Activated CD8-positive, alpha-beta memory T cell treated with anti-CD3 and anti-CD28 coated beads, Interleukin-2, amount 50 U/mL, for 24 hours (primary cell): ENCODE results near the gene HRH3.

Experiments used
- DNase-seq: peaks from one replicate; pipeline ENCODE4 v3.0.0-alpha.2; 2020; ENCODE audit errors: extremely low read depth

The HRH3 gene

DNA sequence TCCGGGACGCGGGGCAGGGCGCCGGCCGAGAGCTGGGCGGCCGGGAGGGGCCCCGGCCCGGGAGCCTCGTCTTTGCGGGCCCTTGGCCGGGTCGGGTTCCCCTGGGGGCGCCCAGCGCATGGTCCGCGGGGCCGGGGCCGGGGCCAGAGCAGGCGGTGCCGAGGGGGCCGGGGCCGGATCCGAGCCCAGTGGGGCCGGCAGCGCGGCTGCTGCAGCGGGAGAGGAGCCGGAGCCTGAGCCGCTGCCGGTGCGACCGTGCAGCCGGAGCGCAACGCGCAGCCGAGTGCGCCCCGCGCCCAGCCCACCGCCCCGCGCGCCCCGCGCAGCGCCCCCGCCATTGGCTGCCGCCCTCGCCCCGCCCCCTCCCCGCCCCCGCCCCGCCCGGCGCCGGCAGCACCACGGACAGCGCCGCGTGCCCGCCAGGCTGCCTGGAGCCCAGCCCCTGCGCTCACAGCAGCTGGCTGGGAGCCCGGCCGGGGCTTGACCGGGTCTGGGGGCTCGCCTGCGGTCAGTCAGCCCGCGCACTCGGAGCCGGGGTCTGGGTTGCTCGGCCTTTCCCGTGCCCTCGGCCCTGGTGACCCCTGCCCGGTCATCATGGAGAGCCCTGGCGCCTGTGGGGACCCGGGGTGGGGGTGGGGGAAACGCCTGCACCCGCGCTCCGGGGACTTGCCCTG lies at the start of gene HRH3:
Gene HRH3 (minus strand): TSS at position 287 of the 674 bp plus-strand sequence. CDS start 308 bp downstream, outside the sequence.
- no peak for DNase-seq

GRCh38 chr20:62269871-62270270 lies 49.8 kb upstream of the HRH3 start:
- DNase-seq, result no peak

- no peak for DNase-seq
These were observed 49.3 kb upstream of the HRH3 start for GRCh38 chr20:62269378-62269777.

DNA sequence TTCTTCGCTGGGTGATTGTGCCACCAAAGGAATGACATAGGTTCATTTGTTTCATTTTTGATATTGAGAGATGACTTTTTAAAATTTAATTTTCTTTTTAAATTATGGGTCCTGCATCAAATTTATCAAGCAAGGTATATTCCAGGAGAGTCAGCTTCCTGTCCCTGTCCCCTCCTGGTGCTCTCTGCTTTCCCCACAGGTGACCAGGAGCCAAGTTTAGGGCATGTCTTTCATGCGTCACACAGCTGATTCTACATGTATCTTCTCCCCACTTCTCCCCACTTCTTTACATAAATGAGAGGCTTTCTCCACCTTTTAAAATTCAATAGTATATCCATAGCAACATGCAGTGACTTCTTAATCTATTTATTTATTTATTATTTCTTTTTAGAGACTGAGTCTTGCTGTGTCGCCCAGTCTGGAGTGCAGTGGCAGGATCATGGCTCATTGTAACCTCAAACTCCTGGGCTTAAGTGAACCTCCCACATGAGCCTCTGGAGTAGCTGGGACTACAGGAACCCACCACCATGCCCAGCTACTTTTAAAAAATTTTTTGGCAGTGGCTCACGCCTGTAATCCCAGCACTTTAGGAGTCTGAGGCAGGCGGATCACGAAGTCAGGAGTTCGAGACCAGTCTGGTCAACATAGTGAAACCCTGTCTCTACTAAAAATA lies 48.3 kb upstream of the HRH3 start:
- no peak for DNase-seq

GRCh38 chr20:62267543-62267942 lies 47.5 kb upstream of the HRH3 start:
- no peak for DNase-seq

GRCh38 chr20:62266851-62267250 lies 46.8 kb upstream of the HRH3 start:
- DNase-seq, result no peak

GRCh38 chr20:62266340-62266739 lies 46.3 kb upstream of the HRH3 start:
- no peak for DNase-seq

DNA sequence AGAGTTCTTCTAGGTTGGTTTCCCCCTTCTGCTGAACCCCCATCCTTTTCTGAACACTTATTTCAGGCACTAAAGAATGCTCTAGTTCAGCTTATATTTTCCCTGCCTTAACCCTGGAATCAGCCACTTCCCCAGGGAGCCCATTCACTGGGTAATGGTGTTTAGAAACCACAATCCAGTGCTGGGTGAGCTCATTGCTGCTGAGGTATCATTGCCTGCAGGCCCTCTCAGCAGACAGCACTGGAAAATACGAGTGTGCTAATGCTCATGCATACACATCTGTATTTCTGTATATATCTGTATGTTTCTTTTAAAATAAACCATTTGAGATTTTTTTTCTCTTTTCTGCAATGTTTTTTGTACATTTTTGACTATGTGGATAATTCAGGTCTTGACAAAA lies 45.3 kb upstream of the HRH3 start:
- DNase-seq, result no peak

- no peak for DNase-seq
These were observed 43.3 kb upstream of the HRH3 start for GRCh38 chr20:62263396-62263795.

GRCh38 chr20:62262064-62262463 lies 42.0 kb upstream of the HRH3 start:
- DNase-seq, result no peak

DNA sequence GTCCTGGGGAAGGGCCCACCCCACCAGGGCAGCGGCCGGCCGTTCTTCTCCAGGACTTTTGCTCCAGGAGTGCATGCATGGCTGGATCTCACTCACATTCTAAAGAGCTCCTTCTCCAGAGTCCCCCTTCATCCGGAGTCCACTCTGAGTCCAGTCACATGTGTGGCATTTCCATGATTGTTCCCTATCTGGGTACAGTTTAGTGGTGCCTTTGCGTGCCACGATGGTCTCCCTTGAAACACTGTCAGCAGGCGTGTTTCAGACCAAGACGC lies 39.2 kb upstream of the HRH3 start:
- DNase-seq, result no peak

GRCh38 chr20:62258499-62259293 lies 38.6 kb upstream of the HRH3 start:
- DNase-seq, result no peak

DNA sequence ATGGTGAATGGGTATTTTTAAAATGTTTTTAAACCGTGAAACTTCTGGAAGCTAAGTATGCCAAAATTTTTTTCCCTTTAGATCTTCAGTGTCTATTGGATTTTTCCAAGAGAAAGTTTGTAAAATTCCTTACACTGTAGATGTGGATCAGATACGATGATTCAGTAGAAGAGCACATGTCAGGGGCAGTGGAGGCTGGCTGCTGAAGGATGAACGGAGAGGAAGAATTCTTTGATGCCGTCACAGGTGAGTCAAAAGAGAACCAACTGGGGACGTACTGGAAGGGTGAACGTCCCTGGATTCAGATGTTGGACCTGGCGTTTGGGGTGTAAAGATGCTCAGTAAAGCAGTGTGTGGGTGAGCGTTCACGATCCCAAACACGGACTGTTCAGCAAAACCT lies 35.9 kb upstream of the HRH3 start:
- no peak for DNase-seq

GRCh38 chr20:62254021-62254724 lies 34.1 kb upstream of the HRH3 start:
- no peak for DNase-seq

DNA sequence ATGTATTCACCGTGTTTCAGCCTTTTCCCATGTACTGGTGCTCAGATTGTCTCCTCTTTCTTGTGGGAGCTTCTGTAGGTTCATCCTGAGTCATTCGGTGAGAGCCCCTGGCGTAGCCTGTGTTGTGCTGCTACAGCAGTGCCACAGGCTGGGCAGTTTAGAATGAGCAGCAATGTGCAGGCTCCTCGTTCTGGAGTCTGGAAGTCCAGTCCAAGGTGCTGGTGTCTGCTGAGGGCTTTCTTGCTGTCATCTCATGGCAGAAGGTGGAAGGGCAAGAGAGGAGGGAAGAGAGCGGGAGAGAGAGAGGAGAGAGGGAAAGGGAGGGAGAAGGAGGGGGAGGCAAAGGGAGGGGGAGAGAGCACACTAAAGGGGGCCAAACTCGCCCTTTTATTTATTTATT lies 33.3 kb upstream of the HRH3 start:
- no peak for DNase-seq

GRCh38 chr20:62252342-62252966 lies 32.4 kb upstream of the HRH3 start:
- DNase-seq, result no peak

DNA sequence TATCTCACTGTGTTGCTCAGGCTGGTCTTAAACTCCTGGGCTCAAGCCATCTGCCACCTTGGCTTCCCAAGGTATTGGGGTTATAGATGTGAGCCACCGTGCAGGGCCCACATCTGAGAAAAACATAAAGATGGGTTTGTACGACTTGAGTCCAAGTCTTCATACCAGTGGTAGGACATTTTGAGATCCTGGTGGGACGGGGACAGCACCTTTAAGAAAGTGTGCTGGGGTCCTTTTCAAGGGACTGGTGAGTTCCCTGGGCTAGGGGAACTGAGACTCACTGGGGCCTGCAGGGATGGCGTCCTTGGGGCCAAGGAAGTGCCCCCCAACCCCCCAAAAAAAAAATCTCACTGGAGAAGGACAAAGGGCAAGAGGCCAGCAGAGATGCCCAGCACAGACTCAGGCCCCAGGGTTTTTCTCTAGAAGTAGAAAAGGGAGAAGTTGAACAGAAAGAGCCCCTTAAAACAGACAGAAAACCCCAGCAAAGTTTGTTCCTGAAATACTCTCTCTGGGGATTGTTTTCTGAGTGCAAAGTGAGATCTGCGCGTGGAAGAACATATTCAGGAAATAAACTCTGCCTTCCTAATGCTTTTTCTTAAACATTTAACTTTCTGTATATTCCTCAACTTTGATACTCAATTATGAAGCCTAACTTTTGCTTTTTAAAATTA lies 28.9 kb upstream of the HRH3 start:
- no peak for DNase-seq

GRCh38 chr20:62246872-62247652 lies 27.0 kb upstream of the HRH3 start:
- DNase-seq, result no peak

DNA sequence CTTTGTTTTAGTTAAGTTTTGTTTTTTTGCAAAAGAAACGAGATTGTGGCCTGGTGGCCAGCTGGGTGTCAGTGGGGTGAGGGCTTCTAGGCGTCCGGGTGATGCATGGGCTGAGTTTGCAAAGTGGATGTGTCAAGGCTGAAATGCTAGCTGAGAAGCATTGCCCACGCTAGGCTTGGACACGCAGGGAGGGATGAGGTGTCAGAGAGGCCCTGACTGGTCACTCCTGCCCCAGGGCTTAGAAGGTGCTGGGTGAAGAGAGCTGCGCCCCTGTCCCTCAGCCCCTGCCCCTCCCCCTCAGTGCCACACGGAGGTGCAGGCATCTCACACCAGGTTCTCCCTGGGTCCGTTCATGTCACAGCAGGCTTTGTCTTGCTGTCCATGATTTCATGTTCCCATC lies 26.4 kb upstream of the HRH3 start:
- no peak for DNase-seq

- DNase-seq, result no peak
These were observed 25.8 kb upstream of the HRH3 start for GRCh38 chr20:62245911-62246280.

- no peak for DNase-seq
These were observed 24.6 kb upstream of the HRH3 start for GRCh38 chr20:62244644-62245108.
